Lower leg skin (tissue), 4 donors: Measurements from ENCODE around the gene GABRG3. TPM values are rescaled to one million over a fixed set of nuclear protein-coding genes. Genes with fewer than 3 reads are reported as not detected.

Experiments
- DNase-seq, 2 donors: peaks; one replicate each; pipeline ENCODE4 v3.0.0-alpha.2; 2019; ENCODE audit warnings: low spot score in 2 of 2
- H3K4me3 ChIP-seq: fragments of 200-600 bp; sonication (generic); 2 replicates; pipeline ENCODE4 v1.5.1; 2017; ENCODE audit warnings: mild to moderate bottlenecking, low read depth; ENCODE audit not compliant: poor library complexity, severe bottlenecking
- POLR2A ChIP-seq, 2 donors: fragments of 450-650 bp; IDR thresholded peaks; one replicate each; pipeline ENCODE4 v1.6.1; 2016 to 2017; ENCODE audit warnings: antibody characterized with exemption in 2 of 2, mild to moderate bottlenecking in 1 of 2, moderate library complexity in 1 of 2
- WGBS, 2 donors: methylation state at CpG; one replicate each; pipeline ENCODE4 v1.1.5; 2018; 5-methylcytosine and 5-hydroxymethylcytosine counted together
- intact Hi-C: fragments of 100-400 bp; cut with DNase I; formaldehyde crosslinking; loops from one replicate; pipeline ENCODE4 v1.15.0; 2023; ENCODE audit warnings: low total_unique reads
- total RNA-seq, 4 donors: library from RNA; depleted of rRNA; stranded (reverse); fragments of >200 nt; gene quantifications; one replicate each; pipeline ENCODE4 v1.1.0, GENCODE V29; 2016
- TF ChIP-seq, protein P1 (sequence below), 3 donors: fragments of 450-650 bp; IDR thresholded peaks; one replicate each; pipeline ENCODE4 v1.5.1; 2016; ENCODE audit warnings: antibody characterized with exemption in 3 of 3, mild to moderate bottlenecking in 3 of 3, moderate library complexity in 2 of 3

The GABRG3 gene
- total RNA-seq, 4 donors from 2014 or later, result 0.12 to 0.49 (median 0.25) TPM

DNA sequence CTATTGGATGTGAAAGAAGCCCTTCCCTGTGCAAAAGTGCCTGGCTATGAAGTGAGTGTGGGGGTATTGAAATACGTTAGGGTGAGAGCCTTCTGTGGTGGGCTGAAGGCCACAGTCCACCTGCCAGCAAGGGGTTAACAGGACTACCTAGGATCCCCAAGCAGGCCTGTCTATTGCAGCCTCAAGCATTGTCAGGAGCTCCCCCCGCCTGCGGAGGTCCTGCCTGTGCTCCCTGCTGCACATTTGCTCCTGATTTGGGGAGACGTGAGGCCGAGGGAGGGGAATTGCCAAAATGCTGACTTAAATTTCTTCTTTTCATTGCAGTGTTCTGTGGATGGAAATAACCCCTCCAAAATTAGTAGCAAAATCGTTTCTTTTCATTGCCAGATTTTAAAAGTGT lies 56.2 kb downstream of the GABRG3 start:
- intact Hi-C loops, result no loop called here
- H3K4me3 ChIP-seq, result no peak overlapping the region
- TF ChIP-seq, protein P1, sequence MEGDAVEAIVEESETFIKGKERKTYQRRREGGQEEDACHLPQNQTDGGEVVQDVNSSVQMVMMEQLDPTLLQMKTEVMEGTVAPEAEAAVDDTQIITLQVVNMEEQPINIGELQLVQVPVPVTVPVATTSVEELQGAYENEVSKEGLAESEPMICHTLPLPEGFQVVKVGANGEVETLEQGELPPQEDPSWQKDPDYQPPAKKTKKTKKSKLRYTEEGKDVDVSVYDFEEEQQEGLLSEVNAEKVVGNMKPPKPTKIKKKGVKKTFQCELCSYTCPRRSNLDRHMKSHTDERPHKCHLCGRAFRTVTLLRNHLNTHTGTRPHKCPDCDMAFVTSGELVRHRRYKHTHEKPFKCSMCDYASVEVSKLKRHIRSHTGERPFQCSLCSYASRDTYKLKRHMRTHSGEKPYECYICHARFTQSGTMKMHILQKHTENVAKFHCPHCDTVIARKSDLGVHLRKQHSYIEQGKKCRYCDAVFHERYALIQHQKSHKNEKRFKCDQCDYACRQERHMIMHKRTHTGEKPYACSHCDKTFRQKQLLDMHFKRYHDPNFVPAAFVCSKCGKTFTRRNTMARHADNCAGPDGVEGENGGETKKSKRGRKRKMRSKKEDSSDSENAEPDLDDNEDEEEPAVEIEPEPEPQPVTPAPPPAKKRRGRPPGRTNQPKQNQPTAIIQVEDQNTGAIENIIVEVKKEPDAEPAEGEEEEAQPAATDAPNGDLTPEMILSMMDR (IDR thresholded peaks at IDR 0.05), result no peak
- TF ChIP-seq POLR2A (IDR thresholded peaks at IDR 0.05), result no peak
- DNase-seq, result no peak
- WGBS, 2 donors, result 47 to 63% methylated on average over 6 of the region's 6 CpGs

DNA sequence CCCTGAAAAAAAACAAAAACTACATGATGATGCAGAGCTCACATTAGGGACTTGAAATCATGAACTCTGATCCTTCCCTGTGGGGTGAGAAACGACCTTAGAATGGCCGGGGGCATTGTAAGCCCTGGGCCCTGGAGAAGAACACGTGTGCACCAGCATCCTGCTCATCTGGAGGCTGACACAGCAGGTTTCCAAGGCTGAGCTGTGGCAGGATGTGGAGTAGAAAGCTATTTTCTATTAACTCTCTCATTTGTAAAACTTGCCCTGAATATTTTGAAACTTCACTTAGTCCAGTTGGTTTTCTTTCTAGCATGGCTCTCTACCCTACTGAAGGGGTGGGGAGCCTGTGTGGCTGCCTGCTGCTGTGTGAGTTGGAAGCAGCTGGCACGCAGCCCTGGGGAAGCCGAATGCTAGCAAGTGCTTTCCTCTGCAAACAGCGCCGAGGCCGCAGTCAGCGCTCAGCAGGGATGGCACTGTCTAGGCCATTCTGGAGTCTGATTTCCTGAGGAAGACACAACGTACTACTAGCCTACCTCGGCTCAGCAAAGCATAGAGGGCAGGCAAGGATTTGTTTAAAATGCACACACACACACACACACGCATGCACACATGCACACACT lies 58.0 kb downstream of the GABRG3 start:
- 45 to 56% methylated on average over 10 to 12 of the region's 12 CpGs for whole genome bisulfite sequencing, 2 donors
- no peak overlapping the region for H3K4me3 ChIP-seq
- no peak for TF ChIP-seq POLR2A (IDR thresholded peaks at IDR 0.05)
- TF ChIP-seq, protein P1 (IDR thresholded peaks at IDR 0.05), result no peak
- intact Hi-C loops, result no loop called here
- DNase-seq, result no peak

DNA sequence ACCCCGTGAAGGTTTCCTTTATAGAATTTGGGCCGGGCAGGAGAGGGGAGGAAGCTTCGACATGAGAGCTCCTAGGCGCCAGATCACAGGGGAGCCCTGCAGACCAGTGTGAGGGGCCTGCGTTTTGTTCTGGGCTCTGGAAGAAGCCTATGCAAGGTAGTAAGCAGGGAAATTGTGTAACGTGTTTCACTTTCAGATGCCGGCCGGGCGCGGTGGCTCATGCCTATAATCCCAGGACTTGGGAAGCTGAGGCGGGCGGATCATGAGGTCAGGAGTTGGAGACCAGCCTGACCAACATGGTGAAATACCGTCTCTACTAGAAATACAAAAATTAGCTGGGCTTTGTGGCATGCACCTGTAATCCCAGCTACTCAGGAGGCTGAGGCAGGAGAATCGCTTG lies 65.2 kb downstream of the GABRG3 start:
- H3K4me3 ChIP-seq, result no peak overlapping the region
- 90 to 91% methylated on average over 14 of the region's 14 CpGs for WGBS, 2 donors
- DNase-seq, result no peak
- intact Hi-C loops, result no loop called here
- TF ChIP-seq, protein P1 (IDR thresholded peaks at IDR 0.05), result no peak
- TF ChIP-seq POLR2A (IDR thresholded peaks at IDR 0.05), result no peak

DNA sequence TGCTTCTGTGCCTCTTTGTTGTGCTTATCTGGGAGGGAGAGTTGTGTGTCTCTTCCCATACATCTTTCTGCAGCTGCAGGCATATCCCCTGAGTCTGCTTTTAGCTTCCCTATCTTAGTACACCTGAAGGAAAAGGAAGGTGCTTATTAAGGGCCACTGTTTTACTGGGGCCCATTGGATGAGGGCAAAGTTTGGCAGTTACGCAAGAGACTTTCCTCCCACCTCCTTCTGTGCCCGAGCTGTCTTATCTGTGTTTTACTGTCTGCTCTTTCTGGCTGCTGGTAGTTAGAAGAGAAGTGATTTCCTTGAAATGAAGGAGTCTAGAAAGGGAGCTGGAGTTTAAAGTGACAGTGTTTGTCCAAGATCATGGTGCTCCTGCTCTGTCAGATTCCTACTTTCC lies 66.5 kb downstream of the GABRG3 start:
- no peak for TF ChIP-seq POLR2A (IDR thresholded peaks at IDR 0.05)
- TF ChIP-seq, protein P1 (IDR thresholded peaks at IDR 0.05), result no peak
- no peak for DNase-seq
- intact Hi-C loops, result no loop called here
- no peak overlapping the region for H3K4me3 ChIP-seq
- 72 to 78% methylated on average over 2 of the region's 2 CpGs for WGBS, 2 donors

DNA sequence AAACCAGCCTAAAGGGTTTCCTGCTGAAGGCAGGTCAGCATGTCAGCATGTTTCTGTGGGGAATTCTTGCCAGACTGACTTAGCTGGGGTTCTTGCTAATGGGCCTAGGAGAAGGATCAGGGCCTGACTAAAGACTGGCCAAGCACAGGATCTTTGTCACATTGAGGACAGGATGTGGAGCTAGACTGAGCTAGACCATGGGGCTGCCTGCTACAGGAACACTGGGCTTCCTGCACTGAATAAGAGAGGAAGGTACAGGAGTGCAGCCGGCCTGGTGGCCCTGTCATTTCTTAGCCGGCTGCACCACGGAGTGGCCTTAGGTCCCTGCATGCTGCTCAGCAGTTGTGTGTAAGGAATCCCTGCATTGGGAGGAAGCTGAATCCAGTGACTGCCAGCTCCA lies 68.2 kb downstream of the GABRG3 start:
- no peak overlapping the region for H3K4me3 ChIP-seq
- DNase-seq, result no peak
- no peak for TF ChIP-seq POLR2A (IDR thresholded peaks at IDR 0.05)
- TF ChIP-seq, protein P1 (IDR thresholded peaks at IDR 0.05), result no peak
- 81 to 83% methylated on average over 3 of the region's 3 CpGs for WGBS, 2 donors
- intact Hi-C loops, result no loop called here

DNA sequence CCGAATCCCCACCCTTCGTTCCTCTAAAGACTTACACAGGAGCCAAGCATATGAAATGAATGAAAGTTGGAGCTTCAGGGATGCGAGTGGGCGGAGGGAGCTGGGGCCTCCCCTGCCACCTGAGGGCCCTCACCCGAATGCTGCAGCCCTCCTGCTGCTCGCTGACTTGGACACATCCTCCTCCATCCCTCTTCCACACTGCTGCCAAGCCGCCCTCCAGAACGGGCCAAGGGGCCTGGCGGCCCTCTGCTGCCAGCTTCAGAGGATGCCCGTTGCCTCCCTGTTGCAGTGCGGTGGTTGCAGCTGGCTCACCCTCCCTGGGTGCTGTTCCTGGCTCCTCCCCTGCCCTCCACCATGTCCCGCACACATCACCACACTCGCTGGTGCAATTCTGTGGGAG lies 71.2 kb downstream of the GABRG3 start:
- intact Hi-C loops, result no loop called here
- no peak overlapping the region for H3K4me3 ChIP-seq
- no peak for DNase-seq
- 60 to 81% methylated on average over 13 of the region's 13 CpGs for WGBS, 2 donors
- TF ChIP-seq, protein P1 (IDR thresholded peaks at IDR 0.05), result no peak
- no peak for TF ChIP-seq POLR2A (IDR thresholded peaks at IDR 0.05)
